DOHH2 (cell line): ENCODE data around the gene CDK4.

Experiments
- H3F3A ChIP-seq: fragments of 200-600 bp; sonication (generic), shearing (Covaris generic); 2 replicates; pipeline ENCODE4 v1.6.0; 2016; ENCODE audit warnings: antibody characterized with exemption, mild to moderate bottlenecking; ENCODE audit not compliant: control insufficient read depth, insufficient read depth
- H3K27ac ChIP-seq: fragments of 200-600 bp; sonication (generic); 2 replicates; pipeline ENCODE4 v1.5.1; 2014; ENCODE audit warnings: low read depth, mild to moderate bottlenecking, low read length, moderate library complexity
- H3K27me3 ChIP-seq: fragments of 200-600 bp; sonication (generic); 2 replicates; pipeline ENCODE4 v1.6.1; 2014; ENCODE audit warnings: mild to moderate bottlenecking, low read length, mixed read lengths; ENCODE audit not compliant: control insufficient read depth
- H3K36me3 ChIP-seq: fragments of 200-600 bp; sonication (generic); 2 replicates; pipeline ENCODE4 v1.6.1; 2014; ENCODE audit warnings: mild to moderate bottlenecking, low read length, moderate library complexity, mixed read lengths; ENCODE audit not compliant: control insufficient read depth
- H3K4me1 ChIP-seq: fragments of 200-600 bp; sonication (generic); 2 replicates; pipeline ENCODE4 v1.6.1; 2014; ENCODE audit warnings: mild to moderate bottlenecking, low read length, mixed read lengths; ENCODE audit not compliant: control insufficient read depth
- H3K4me2 ChIP-seq: fragments of 200-600 bp; sonication (generic); 2 replicates; pipeline ENCODE4 v1.6.0; 2014; ENCODE audit warnings: mild to moderate bottlenecking, low read length, moderate library complexity
- H3K4me3 ChIP-seq: fragments of 200-600 bp; sonication (generic); 2 replicates; pipeline ENCODE4 v1.5.1; 2014; ENCODE audit warnings: mild to moderate bottlenecking, low read length, mixed read lengths
- H3K79me2 ChIP-seq: fragments of 200-600 bp; sonication (generic); 2 replicates; pipeline ENCODE4 v1.6.1; 2014; ENCODE audit warnings: mild to moderate bottlenecking, low read length, mixed read lengths; ENCODE audit not compliant: control insufficient read depth
- H3K9me2 ChIP-seq: fragments of 200-600 bp; sonication (generic); replicated peaks from 2 replicates; pipeline ENCODE4 v1.6.1; 2014; ENCODE audit warnings: mild to moderate bottlenecking, low read length, mixed read lengths; ENCODE audit not compliant: control insufficient read depth
- H3K9me3 ChIP-seq: fragments of 200-600 bp; sonication (generic); 2 replicates; pipeline ENCODE4 v1.6.1; 2014; ENCODE audit warnings: antibody characterized with exemption, low read length, mixed read lengths; ENCODE audit not compliant: control insufficient read depth, insufficient read depth
- H4K20me1 ChIP-seq: fragments of 200-600 bp; sonication (generic); 2 replicates; pipeline ENCODE4 v1.6.0; 2014; ENCODE audit warnings: low read depth, mild to moderate bottlenecking, antibody characterized with exemption, low read length, moderate library complexity; ENCODE audit not compliant: control insufficient read depth, insufficient read depth
- EZH2phosphoT487 ChIP-seq: fragments of 200-600 bp; sonication (generic); IDR thresholded peaks from 2 replicates; pipeline ENCODE4 v1.6.1; 2017; ENCODE audit warnings: borderline replicate concordance, mild to moderate bottlenecking, antibody characterized with exemption, low read length, moderate library complexity, mixed read lengths
- TF ChIP-seq, protein P1 (sequence below): fragments of 200-600 bp; sonication (generic); IDR thresholded peaks from one replicate; pipeline ENCODE4 v1.5.1; 2014; ENCODE audit warnings: antibody characterized with exemption, mild to moderate bottlenecking, low read depth, low read length; ENCODE audit not compliant: poor library complexity, severe bottlenecking

CDK4 gene

DNA sequence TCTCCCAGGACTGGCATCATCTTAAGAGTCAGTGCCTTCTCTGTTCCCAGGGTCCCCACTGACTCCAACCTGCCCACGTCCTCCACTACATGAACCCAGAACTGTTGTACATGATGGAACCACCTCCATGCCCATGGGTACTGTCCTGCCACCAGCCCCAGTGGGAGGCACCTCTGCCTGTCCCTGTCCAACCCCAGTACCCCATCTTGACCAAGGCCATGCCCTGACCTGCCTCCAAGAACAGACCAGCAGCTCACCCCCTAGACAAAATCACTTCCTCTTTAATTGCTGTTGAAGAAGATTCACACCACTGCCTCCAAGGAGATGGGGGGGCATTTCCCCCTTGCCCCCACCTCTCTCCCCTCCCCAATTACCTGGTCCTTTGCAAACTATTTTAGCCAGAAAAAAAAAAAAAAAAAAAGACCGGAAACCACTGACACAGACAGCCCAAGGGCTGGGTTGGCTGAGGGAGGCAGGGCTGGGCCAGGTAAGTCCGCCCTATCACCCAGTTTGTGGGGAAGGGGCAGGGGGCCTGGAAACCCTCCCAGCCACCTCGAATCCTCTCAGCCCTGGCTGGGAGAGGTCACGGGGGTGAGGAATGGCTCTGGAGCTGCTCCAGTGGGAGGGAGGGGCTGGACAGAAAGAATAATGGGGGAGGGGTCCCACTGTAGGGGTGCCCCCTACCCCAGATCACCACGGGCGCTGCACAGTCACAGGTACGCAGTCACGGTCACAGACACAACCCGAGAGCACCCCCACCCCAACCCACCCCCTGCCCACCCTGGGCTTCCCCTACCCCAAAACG, 27.0 kb downstream of the CDK4 start:
- peaks cover 32% of the 10 kb centered on the region for H3K36me3 ChIP-seq
- no peaks in the 10 kb centered on the region for H3K9me2 ChIP-seq
- peak overlapping the region; percentile 13; the same call in 1 of the 2 replicates for H3K4me2 ChIP-seq
- no peaks in the 10 kb centered on the region for H3K79me2 ChIP-seq
- TF ChIP-seq EZH2phosphoT487: no peak
- TF ChIP-seq, protein P1, sequence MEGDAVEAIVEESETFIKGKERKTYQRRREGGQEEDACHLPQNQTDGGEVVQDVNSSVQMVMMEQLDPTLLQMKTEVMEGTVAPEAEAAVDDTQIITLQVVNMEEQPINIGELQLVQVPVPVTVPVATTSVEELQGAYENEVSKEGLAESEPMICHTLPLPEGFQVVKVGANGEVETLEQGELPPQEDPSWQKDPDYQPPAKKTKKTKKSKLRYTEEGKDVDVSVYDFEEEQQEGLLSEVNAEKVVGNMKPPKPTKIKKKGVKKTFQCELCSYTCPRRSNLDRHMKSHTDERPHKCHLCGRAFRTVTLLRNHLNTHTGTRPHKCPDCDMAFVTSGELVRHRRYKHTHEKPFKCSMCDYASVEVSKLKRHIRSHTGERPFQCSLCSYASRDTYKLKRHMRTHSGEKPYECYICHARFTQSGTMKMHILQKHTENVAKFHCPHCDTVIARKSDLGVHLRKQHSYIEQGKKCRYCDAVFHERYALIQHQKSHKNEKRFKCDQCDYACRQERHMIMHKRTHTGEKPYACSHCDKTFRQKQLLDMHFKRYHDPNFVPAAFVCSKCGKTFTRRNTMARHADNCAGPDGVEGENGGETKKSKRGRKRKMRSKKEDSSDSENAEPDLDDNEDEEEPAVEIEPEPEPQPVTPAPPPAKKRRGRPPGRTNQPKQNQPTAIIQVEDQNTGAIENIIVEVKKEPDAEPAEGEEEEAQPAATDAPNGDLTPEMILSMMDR: no peak
- H4K20me1 ChIP-seq: no peaks in the 10 kb centered on the region
- H3K27ac ChIP-seq: no peak overlapping the region
- H3F3A ChIP-seq: peaks cover 11% of the 10 kb centered on the region; the same call in 1 of the 2 replicates
- no peak overlapping the region for H3K4me3 ChIP-seq
- no peaks in the 10 kb centered on the region for H3K9me3 ChIP-seq
- H3K27me3 ChIP-seq: no peaks in the 10 kb centered on the region
- H3K4me1 ChIP-seq: peaks cover 15% of the 10 kb centered on the region

DNA sequence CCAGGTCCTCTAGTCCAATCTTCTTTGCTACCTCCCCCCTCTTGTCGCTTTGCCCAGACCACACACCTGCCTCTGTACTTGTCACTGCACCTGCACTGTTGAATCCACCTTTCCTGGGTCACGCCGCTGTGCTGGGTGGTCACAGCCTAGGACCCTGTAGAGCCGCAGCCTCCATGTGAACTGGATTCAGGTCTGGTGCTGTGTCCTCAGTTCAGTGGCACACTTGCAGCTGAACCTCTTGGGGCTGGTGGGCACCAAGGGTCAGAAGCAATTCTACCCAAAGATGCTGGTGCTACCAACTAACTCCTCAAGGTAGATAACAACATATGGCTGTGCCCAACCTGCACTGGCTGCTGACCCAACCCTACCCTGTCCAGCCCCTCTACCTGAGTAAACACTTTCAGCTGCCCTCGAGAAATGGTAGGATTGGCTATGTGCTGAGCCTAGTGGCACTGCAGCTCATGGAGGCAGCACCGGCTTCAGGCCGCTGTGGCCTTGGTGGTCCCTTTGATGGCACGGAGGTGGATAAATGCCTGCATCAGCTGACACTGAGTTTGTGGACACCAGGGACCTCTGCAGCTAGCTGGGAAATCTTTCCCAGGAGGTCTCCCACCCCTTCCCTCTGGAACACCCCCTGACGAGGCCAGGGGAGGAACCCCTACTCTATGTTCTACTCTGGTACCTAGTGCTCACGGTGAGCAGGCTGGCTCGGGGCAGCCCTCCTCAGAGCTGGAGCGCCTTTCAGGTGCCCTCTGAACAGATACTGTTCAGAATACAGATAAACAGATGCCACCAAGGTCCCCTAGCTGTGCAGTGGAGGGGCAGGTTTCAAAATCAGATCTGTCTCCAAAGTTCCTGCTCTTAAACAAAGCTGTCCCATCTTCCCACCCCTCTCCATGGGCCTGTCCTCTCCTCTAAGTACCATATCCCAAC, 27.8 kb downstream of the CDK4 start:
- Histone ChIP-seq H3K79me2 (no peaks in the 10 kb centered on the region), H3K27ac (no peak overlapping the region), H3K9me2 (no peaks in the 10 kb centered on the region), H4K20me1 (no peaks in the 10 kb centered on the region), H3K4me3 (no peak overlapping the region), H3F3A (peaks cover 11% of the 10 kb centered on the region; the same call in 1 of the 2 replicates), H3K4me1 (peaks cover 15% of the 10 kb centered on the region), H3K27me3 (no peaks in the 10 kb centered on the region), H3K36me3 (peaks cover 39% of the 10 kb centered on the region), H3K9me3 (no peaks in the 10 kb centered on the region), H3K4me2 (no peak overlapping the region)
- TF ChIP-seq, protein P1: no peak
- TF ChIP-seq EZH2phosphoT487: no peak

DNA sequence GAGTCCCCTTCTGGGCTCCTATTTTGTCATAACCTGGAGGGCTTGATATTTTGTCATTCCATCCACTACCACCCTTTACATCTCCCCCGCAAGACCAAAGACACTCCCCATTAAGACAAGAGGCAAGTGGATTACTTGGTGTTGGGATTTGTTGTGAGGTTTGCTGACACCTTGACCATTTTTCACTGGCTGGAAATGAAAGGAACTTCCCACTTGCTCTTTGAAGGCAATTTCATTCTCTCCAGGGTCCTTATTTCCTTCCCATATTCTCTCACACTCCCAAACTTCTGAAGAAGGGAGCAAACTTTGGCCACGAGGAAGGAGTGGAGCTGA, 28.5 kb downstream of the CDK4 start:
- Histone ChIP-seq H3K27me3 (no peaks in the 10 kb centered on the region), H3K9me3 (no peaks in the 10 kb centered on the region), H3K4me1 (peaks cover 15% of the 10 kb centered on the region), H3K79me2 (no peaks in the 10 kb centered on the region), H4K20me1 (no peaks in the 10 kb centered on the region), H3K4me2 (no peak overlapping the region), H3K4me3 (no peak overlapping the region), H3F3A (peaks cover 11% of the 10 kb centered on the region; the same call in 1 of the 2 replicates), H3K27ac (no peak overlapping the region), H3K9me2 (no peaks in the 10 kb centered on the region), H3K36me3 (peaks cover 46% of the 10 kb centered on the region)
- TF ChIP-seq EZH2phosphoT487: no peak
- TF ChIP-seq, protein P1: no peak
